MM.1S (cell line): ENCODE results near the gene F2.

ENCODE experiments used
- EZH2phosphoT487 ChIP-seq: fragments of 300-600 bp; sonication (generic); IDR thresholded peaks from 2 replicates; pipeline ENCODE4 v1.6.1; 2018; ENCODE audit warnings: antibody characterized with exemption, low read length
- TF ChIP-seq, protein P1 (sequence below): fragments of 300-600 bp; sonication (generic); IDR thresholded peaks from 2 replicates; pipeline ENCODE4 v1.5.1; 2016; ENCODE audit warnings: antibody characterized with exemption, low read length, mixed read lengths

DNA sequence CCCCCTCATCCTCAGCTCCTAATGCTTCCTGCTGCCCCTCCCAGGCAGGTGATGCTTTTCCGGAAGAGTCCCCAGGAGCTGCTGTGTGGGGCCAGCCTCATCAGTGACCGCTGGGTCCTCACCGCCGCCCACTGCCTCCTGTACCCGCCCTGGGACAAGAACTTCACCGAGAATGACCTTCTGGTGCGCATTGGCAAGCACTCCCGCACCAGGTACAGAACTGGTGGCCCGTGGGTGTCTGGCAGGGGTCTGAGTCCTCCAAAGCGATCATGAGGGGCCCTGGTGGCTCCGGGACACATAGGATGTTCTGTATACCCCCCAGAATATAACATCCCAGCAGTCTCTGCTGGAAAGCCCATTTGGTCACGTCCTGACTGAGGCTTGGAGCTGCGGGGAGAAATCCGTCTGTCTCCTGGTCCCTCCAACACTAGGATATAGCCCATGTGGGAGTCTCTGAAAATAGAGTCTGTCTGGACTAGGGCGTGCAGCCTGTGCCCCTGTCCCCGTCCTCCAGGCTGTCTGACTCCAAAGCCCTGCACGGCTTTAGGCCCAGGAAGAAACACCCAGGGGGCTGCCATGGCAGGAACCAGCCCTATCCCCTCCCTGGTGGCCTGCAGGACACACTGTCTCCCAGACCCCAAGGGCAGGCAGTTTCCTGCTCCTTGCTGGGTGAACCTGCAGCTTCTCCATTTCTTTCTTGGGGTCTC is 9.1 kb downstream of the F2 start:
- no peak for TF ChIP-seq EZH2phosphoT487
- TF ChIP-seq, protein P1, sequence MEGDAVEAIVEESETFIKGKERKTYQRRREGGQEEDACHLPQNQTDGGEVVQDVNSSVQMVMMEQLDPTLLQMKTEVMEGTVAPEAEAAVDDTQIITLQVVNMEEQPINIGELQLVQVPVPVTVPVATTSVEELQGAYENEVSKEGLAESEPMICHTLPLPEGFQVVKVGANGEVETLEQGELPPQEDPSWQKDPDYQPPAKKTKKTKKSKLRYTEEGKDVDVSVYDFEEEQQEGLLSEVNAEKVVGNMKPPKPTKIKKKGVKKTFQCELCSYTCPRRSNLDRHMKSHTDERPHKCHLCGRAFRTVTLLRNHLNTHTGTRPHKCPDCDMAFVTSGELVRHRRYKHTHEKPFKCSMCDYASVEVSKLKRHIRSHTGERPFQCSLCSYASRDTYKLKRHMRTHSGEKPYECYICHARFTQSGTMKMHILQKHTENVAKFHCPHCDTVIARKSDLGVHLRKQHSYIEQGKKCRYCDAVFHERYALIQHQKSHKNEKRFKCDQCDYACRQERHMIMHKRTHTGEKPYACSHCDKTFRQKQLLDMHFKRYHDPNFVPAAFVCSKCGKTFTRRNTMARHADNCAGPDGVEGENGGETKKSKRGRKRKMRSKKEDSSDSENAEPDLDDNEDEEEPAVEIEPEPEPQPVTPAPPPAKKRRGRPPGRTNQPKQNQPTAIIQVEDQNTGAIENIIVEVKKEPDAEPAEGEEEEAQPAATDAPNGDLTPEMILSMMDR = no peak
